K562 (cell line): ENCODE measurements around the gene COL16A1. TPM values are rescaled to one million over a fixed set of nuclear protein-coding genes. Genes with fewer than 3 reads are reported as not detected.

ENCODE experiments used
- ATF1 ChIP-seq, 2 experiments: fragments of 450-650 bp in 1 of 2; IDR thresholded peaks; 2 replicates each; pipeline ENCODE4 v1.6.1; 2016; ENCODE audit warnings: missing compliant biosample characterization in 1 of 2, missing genetic modification characterization in 1 of 2
- ATF7 ChIP-seq: fragments of 450-650 bp; IDR thresholded peaks from 2 replicates; pipeline ENCODE4 v1.7.1; 2014; ENCODE audit warnings: mild to moderate bottlenecking, moderate library complexity
- CBX1 ChIP-seq: sonication (generic); IDR thresholded peaks from 2 replicates; pipeline ENCODE4 v1.6.1; 2016; ENCODE audit warnings: antibody characterized with exemption, low read depth, mild to moderate bottlenecking
- ELK3 ChIP-seq: fragments of 450-650 bp; formaldehyde crosslinking; IDR thresholded peaks from 2 replicates; pipeline ENCODE4 v1.4.0; 2020; ENCODE audit warnings: mild to moderate bottlenecking
- HDAC2 ChIP-seq: fragments of 450-650 bp; IDR thresholded peaks from 2 replicates; pipeline ENCODE4 v1.6.1; 2016; ENCODE audit warnings: mild to moderate bottlenecking
- HNRNPH1 ChIP-seq: fragments of 200-400 bp; formaldehyde crosslinking; optimal IDR thresholded peaks from 2 replicates; pipeline ENCODE3; 2017; ENCODE audit warnings: low read depth, mild to moderate bottlenecking, low read length, moderate library complexity
- MAFG ChIP-seq: fragments of 450-650 bp; conservative IDR thresholded peaks from 2 replicates; pipeline ENCODE4 v1.6.1; 2016; ENCODE audit warnings: missing genetic modification characterization, missing compliant biosample characterization
- MEF2D ChIP-seq: conservative IDR thresholded peaks from 2 replicates; pipeline ENCODE4 v1.6.1; 2016; ENCODE audit warnings: low read depth, missing genetic modification characterization, missing compliant biosample characterization
- NELFE ChIP-seq: IDR thresholded peaks from 2 replicates; pipeline ENCODE4 v1.6.1; 2011; ENCODE audit warnings: mild to moderate bottlenecking; ENCODE audit not compliant: insufficient read depth, insufficient read length
- NFRKB ChIP-seq: fragments of 450-650 bp; IDR thresholded peaks from 2 replicates; pipeline ENCODE4 v1.6.1; 2016; ENCODE audit warnings: low read depth
- POLR2B ChIP-seq: fragments of 450-650 bp; IDR thresholded peaks from 2 replicates; pipeline ENCODE4 v1.6.1; 2018; ENCODE audit warnings: low read depth; ENCODE audit not compliant: partially characterized antibody
- POLR3G ChIP-seq: IDR thresholded peaks from 2 replicates; pipeline ENCODE4 v1.6.1; 2011; ENCODE audit not compliant: insufficient read length, insufficient replicate concordance; ENCODE audit errors: extremely low read depth
- PRMT5 ChIP-seq: sonication (generic); formaldehyde crosslinking; IDR thresholded peaks from 2 replicates; pipeline ENCODE4 v1.5.0; 2020; ENCODE audit warnings: missing genetic modification reagents
- RAD51 ChIP-seq: fragments of 450-650 bp; IDR thresholded peaks from 2 replicates; pipeline ENCODE4 v1.7.1; 2016; ENCODE audit warnings: low read depth, mild to moderate bottlenecking, borderline replicate concordance
- SMARCC2 ChIP-seq: fragments of 450-650 bp; IDR thresholded peaks from 2 replicates; pipeline ENCODE4 v1.6.1; 2017; ENCODE audit warnings: antibody characterized with exemption, moderate library complexity, mild to moderate bottlenecking, low read depth
- SMARCE1 ChIP-seq: fragments of 450-650 bp; IDR thresholded peaks from 2 replicates; pipeline ENCODE4 v1.7.1; 2016; ENCODE audit warnings: mild to moderate bottlenecking
- SMC3 ChIP-seq: conservative IDR thresholded peaks from 2 replicates; pipeline ENCODE4 v1.6.1; 2011; ENCODE audit warnings: low read depth, low read length, improper control_type of control experiment; ENCODE audit not compliant: insufficient read depth
- STAT5A ChIP-seq: IDR thresholded peaks from 2 replicates; pipeline ENCODE4 v1.6.1; 2012; ENCODE audit warnings: low read length, inconsistent platforms, borderline replicate concordance
- TCF3 ChIP-seq: sonication (generic); formaldehyde crosslinking; IDR thresholded peaks from 2 replicates; pipeline ENCODE4 v1.4.0; 2020; ENCODE audit warnings: mild to moderate bottlenecking, missing genetic modification reagents
- TRIM24 ChIP-seq, 2 experiments: fragments of 450-650 bp; IDR thresholded peaks; 2 replicates each; pipeline ENCODE4 v1.6.1; 2016
- ZBTB34 ChIP-seq: fragments of 250-450 bp; sonication (Bioruptor Pico); IDR thresholded peaks from 2 replicates; pipeline ENCODE4 v1.8.0; 2021; ENCODE audit warnings: mild to moderate bottlenecking, moderate library complexity
- ZKSCAN8 ChIP-seq: fragments of 200-800 bp; sonication (Bioruptor generic); IDR thresholded peaks from 2 replicates; pipeline ENCODE4 v1.6.1; 2016; ENCODE audit warnings: missing genetic modification characterization, missing compliant biosample characterization
- polyA plus RNA-seq, 8 experiments: library from polyadenylated mRNA; depleted of rRNA in 4 of 8; stranded (reverse) in 5 of 8; unstranded in 3 of 8; fragments of >200 nt; fragmentation: Nextera tagmentation in 2 of 8; fragmentation: Illumina TruSeq in 1 of 8; extraction: Ambion mirVana in 2 of 8; extraction: Trizol in 1 of 8; gene quantifications; 2 replicates each; pipeline versions ENCODE4 v1.2.1 to v1.2.3, GENCODE V29; 2011 to 2014; ENCODE audit warnings: inconsistent platforms in 1 of 8, missing spikeins in 1 of 8
- total RNA-seq, 7 experiments: library from RNA; depleted of rRNA in 6 of 7; stranded (reverse); fragments of >200 nt in 6 of 7; fragmentation: Illumina TruSeq in 2 of 7; extraction: Trizol in 2 of 7; gene quantifications; 2 replicates each; pipeline versions ENCODE4 v1.2.1 to v1.2.3, GENCODE V29; 2011 to 2021; ENCODE audit warnings: low replicate concordance in 1 of 7
- TF ChIP-seq, protein P1 (sequence below): sonication (generic); formaldehyde crosslinking; IDR thresholded peaks from 2 replicates; pipeline ENCODE4 v1.8.0; 2022; ENCODE audit warnings: missing genetic modification reagents, mild to moderate bottlenecking, moderate library complexity, borderline replicate concordance
- TF ChIP-seq, protein P2 (sequence below), 2 experiments: fragments of 450-650 bp in 1 of 2; sonication (generic) in 1 of 2; formaldehyde crosslinking in 1 of 2; IDR thresholded peaks in 1 of 2; conservative IDR thresholded peaks in 1 of 2; 2 replicates each; pipeline versions ENCODE4 v1.6.1 to v1.8.1; 2016 to 2023; ENCODE audit warnings: mild to moderate bottlenecking in 2 of 2, moderate library complexity in 2 of 2, inconsistent platforms in 1 of 2, missing genetic modification reagents in 1 of 2

The COL16A1 gene
- total and polyA plus RNA-seq, 9 of the 15 experiments (the other 6 are each of a cell fraction or from before 2014, with no cell fraction given) = 0.11 to 0.60 (median 0.11) TPM; not detected in 6

DNA sequence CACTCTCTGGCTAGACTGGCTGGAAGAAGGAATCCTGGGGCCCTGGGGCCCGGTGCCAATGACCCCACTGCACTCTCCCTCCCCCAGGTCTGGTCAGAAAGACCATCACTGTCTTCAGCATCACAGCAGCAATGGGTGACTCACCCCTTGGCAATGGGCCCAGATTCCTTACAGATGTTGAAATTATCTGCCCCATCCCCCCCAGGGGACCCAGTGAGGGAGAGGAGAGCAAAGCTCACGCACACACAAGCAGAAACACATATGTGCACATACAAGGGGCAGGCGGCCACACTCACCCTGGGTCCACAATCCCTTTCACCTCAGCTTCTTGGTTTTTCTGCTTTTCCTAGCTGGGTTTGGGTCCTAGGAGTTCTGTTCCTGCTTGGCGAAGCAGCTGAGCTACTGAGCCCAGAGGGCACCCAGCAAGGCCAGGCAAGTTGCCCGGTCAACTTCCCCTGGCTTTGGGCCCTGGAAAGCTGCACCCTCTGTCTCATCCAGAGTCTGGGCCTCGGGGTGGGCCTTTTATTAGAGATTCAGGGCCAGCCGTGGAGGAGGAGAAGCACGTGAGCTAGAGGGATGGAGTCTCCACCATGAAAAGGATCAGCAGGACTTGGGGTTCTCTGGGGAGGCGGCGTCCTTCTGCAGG is 2.6 kb downstream of the COL16A1 start (continued):
- TF ChIP-seq, protein P1, sequence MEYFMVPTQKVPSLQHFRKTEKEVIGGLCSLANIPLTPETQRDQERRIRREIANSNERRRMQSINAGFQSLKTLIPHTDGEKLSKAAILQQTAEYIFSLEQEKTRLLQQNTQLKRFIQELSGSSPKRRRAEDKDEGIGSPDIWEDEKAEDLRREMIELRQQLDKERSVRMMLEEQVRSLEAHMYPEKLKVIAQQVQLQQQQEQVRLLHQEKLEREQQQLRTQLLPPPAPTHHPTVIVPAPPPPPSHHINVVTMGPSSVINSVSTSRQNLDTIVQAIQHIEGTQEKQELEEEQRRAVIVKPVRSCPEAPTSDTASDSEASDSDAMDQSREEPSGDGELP (CRISPR knock-in tag) = peak; percentile 66; the same call in 1 of the 2 replicates
- TF ChIP-seq TRIM24 (IDR thresholded peaks at IDR 0.05) (peak; percentile 41 to 42; a peak in 2 of 4 replicates), CBX1 (no peak), NELFE (no peak), PRMT5 (CRISPR knock-in tag) (no peak), RAD51 (no peak), ZKSCAN8 (no peak), ELK3 (no peak), MEF2D (tag) (no peak), POLR2B (no peak), SMC3 (no peak), SMARCE1 (peak; percentile 90), ATF7 (peak; percentile 88), POLR3G (no peak), HNRNPH1 (no peak), HDAC2 (peak; percentile 66; the same call in 1 of the 2 replicates), SMARCC2 (peak; percentile 74), ZBTB34 (no peak), ATF1 (CRISPR knock-in tag; IDR thresholded peaks at IDR 0.05) (no peak), ATF1 (tag; IDR thresholded peaks at IDR 0.05) (0 out of 2 replicates have a peak, but pooled peaks have one; percentile 41), TCF3 (CRISPR knock-in tag) (peak; percentile 11; the same call in 1 of the 2 replicates), MAFG (tag) (0 out of 2 replicates have a peak, but pooled peaks have one; percentile 9), STAT5A (peak; percentile 29; the same call in 1 of the 2 replicates), NFRKB (no peak)
- TF ChIP-seq, protein P2, sequence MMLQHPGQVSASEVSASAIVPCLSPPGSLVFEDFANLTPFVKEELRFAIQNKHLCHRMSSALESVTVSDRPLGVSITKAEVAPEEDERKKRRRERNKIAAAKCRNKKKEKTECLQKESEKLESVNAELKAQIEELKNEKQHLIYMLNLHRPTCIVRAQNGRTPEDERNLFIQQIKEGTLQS (IDR thresholded peaks at IDR 0.05) = peak; percentile 98
- TF ChIP-seq, protein P2 (CRISPR knock-in tag; conservative IDR thresholded peaks at IDR 0.05) = peak; percentile 62; the same call in 1 of the 2 replicates
